ENCODE results near the gene STAP2. TPM values are rescaled to one million over a fixed set of nuclear protein-coding genes. Genes with fewer than 3 reads are reported as not detected.

Gene STAP2
- total RNA-seq, 2 donors from 2014 or later = 17.9 to 31.0 TPM

DNA sequence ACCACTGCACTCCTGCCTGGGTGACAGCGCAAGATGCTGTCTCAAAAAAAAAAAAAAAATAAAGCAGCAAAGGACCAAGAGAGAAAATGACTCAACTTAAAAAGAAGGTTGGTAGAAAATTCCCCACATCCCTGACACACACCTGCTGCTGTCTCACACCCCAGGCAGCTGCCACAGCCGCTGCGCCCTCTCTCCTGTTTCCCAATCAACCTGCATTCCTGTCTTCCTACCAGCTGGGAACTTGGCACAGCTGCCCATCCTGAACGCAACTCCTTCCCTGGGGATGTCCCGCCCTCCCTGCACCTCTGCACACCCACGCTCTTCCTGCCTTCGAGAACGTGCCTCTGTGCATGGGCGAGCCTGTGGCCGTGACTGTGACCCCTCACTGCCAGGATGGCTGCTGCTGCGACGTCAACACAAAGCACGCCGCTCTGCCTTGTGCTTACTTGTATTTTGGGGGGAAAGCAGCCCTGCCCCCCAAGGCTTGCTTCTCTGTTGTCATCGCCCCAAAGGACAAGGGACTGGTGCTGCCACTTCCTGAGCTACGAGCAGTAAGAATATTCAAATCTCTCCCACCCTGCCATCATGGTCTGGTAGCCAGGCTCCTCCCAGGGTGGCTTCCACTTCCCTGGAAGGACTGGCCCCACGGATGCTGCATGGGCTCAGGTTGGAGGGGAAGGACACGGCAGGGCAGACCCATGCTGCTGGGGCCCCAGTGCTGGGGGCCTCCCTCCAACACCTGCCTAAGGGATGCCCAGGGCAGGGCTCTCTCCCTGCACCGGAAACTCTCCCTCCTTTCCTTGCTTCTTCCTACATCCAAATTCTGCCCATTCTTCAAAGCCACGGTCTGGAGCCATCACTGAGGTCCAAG lies 41.0 kb upstream of the STAP2 start:
- Histone ChIP-seq H3K27me3 (no peaks in the 10 kb centered on the region), H3K4me3 (no peak overlapping the region), H3K27ac (peak overlapping the region; percentile 50 to 82 (median 64)), H3K9me3 (no peaks in the 10 kb centered on the region), H3K36me3 (replicated peaks in 1 of 2; ENCODE audit: insufficient read depth in 1 of 2, low read depth in 2 of 2) (no peaks in the 10 kb centered on the region), H3K4me1 (peaks cover 72% of the 10 kb centered on the region)
- DNase-seq (peak; percentile 90 to 94 (median 94)), ATAC-seq (peak; percentile 86)
- 22 to 44% methylated on average over 7 to 20 of the region's 20 CpGs for WGBS, 2 donors
- TF ChIP-seq, protein P1, sequence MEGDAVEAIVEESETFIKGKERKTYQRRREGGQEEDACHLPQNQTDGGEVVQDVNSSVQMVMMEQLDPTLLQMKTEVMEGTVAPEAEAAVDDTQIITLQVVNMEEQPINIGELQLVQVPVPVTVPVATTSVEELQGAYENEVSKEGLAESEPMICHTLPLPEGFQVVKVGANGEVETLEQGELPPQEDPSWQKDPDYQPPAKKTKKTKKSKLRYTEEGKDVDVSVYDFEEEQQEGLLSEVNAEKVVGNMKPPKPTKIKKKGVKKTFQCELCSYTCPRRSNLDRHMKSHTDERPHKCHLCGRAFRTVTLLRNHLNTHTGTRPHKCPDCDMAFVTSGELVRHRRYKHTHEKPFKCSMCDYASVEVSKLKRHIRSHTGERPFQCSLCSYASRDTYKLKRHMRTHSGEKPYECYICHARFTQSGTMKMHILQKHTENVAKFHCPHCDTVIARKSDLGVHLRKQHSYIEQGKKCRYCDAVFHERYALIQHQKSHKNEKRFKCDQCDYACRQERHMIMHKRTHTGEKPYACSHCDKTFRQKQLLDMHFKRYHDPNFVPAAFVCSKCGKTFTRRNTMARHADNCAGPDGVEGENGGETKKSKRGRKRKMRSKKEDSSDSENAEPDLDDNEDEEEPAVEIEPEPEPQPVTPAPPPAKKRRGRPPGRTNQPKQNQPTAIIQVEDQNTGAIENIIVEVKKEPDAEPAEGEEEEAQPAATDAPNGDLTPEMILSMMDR (IDR thresholded peaks at IDR 0.05) = peak in 1 of 7 experiments; percentile 18
- TF ChIP-seq POLR2A (IDR thresholded peaks at IDR 0.05) = no peak
- intact Hi-C loops (cut with DNase I) = no loop called here

DNA sequence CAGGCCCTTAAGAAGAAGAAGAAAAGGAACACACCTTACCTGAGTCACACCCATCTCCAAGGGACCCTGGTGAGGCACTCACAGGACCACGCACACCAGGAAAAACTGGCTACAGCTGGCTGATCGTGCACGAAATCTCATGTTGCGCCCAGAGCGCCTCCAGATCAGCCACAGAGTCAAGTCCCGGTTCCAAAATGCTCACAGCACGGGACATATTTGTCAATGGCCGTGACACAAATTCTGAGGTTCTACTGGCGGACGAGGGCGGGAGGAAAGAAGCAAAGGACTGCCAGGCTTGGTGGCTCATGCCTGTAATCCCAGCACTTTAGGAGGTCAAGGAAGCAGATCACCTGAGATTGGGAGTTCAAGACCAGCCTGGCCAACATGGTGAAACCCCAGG lies 40.3 kb upstream of the STAP2 start:
- Histone ChIP-seq H3K27ac (peak overlapping the region; percentile 50 to 82 (median 64)), H3K4me3 (no peak overlapping the region), H3K9me3 (no peaks in the 10 kb centered on the region), H3K27me3 (no peaks in the 10 kb centered on the region), H3K4me1 (peaks cover 73% of the 10 kb centered on the region), H3K36me3 (replicated peaks in 1 of 2; ENCODE audit: insufficient read depth in 1 of 2, low read depth in 2 of 2) (no peaks in the 10 kb centered on the region)
- DNase-seq = peak in 1 of 4 donors; percentile 15
- intact Hi-C loops (cut with DNase I) = no loop called here
- WGBS, 2 donors = 52 to 77% methylated on average over 5 to 11 of the region's 11 CpGs
- no peak for ATAC-seq
- TF ChIP-seq POLR2A (IDR thresholded peaks at IDR 0.05) = no peak
- TF ChIP-seq, protein P1 (IDR thresholded peaks at IDR 0.05) = no peak

DNA sequence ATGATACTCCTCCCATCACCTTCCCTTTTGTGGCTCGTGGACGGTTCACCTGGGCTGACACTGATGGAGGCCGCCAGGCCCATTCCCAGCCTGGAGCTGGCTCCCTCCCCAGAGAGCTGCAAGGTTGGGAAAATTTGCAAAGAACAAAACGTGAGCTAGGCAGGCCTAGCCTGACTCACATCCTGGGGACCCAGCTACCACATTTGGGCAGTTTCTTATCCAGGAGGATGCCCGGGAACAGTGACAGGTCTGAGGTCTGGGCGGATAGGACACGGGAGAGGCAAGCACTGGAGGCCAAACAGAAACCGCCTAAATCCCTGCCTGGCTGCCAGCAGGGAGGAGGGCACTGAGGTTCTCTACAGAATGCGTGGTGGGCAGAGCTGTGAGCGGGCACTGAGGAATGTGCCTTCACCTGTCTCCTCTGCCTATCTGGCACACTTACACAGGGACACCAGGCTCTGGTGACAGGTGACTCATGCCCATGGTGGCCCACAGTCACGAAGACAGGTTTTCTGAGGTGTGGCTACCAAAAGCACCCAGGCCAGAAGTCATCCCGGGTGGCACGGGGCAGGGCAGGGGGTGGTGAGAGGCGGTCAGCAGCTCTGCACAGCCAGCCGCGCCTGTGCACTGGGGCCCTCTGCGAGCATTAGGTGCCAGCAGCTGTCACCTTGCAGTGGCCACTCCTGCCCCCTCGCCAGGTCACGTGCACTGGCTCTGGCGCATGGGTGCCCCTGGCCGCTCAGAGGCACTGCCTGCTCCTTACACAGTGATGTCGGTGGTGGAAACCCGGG lies 38.6 kb upstream of the STAP2 start:
- no peak overlapping the region for H3K4me3 ChIP-seq
- no peaks in the 10 kb centered on the region for H3K36me3 ChIP-seq (replicated peaks in 1 of 2; ENCODE audit: insufficient read depth in 1 of 2, low read depth in 2 of 2)
- H3K4me1 ChIP-seq = peaks cover 83% of the 10 kb centered on the region
- DNase-seq (peak; percentile 62 to 84 (median 74)), ATAC-seq (peak; percentile 20)
- WGBS, 2 donors = 22 to 54% methylated on average over 4 to 16 of the region's 23 CpGs
- TF ChIP-seq, protein P1 (IDR thresholded peaks at IDR 0.05) = no peak
- no peak for TF ChIP-seq POLR2A (IDR thresholded peaks at IDR 0.05)
- intact Hi-C loops (cut with DNase I) = no loop called here
- no peaks in the 10 kb centered on the region for H3K9me3 ChIP-seq
- peak overlapping the region; percentile 0 to 81 (median 69) for H3K27ac ChIP-seq
- H3K27me3 ChIP-seq = no peaks in the 10 kb centered on the region

DNA sequence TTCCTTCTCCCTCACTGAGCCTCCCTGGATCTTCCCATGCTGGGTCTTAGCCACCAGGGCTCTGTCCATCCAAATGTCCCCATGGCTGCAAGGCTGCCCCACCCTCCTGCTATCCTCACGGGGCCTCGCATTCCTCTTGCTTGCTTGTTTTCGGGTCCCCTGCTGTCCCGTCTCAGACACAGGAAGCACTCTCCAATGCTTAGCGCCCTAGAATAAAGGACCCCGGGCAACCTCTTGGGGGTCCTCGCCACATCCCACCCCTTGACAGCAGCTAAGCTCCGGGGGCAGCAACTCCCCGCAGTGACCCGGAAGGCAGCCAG lies 38.0 kb upstream of the STAP2 start:
- TF ChIP-seq POLR2A (IDR thresholded peaks at IDR 0.05) = no peak
- TF ChIP-seq, protein P1 (IDR thresholded peaks at IDR 0.05) = no peak
- Histone ChIP-seq H3K4me3 (no peak overlapping the region), H3K4me1 (peaks cover 88% of the 10 kb centered on the region), H3K9me3 (no peaks in the 10 kb centered on the region), H3K36me3 (replicated peaks in 1 of 2; ENCODE audit: insufficient read depth in 1 of 2, low read depth in 2 of 2) (no peaks in the 10 kb centered on the region), H3K27me3 (no peaks in the 10 kb centered on the region), H3K27ac (peak overlapping the region in 3 of 4 donors; percentile 58 to 81 (median 80))
- intact Hi-C loops (cut with DNase I) = no loop called here
- DNase-seq (no peak), ATAC-seq (no peak)
- WGBS, 2 donors = 58 to 75% methylated on average over 10 of the region's 10 CpGs
